Heart left ventricle (tissue), 16 donors: ENCODE measurements around the gene UGT1A10. TPM values are rescaled to one million over a fixed set of nuclear protein-coding genes. Genes with fewer than 3 reads are reported as not detected.
"Not testable (repeated sequence)": the region's sequence is repeated elsewhere in the genome, so short reads cannot be mapped to it uniquely, and the experiment has no call there.

Source experiments
- ATAC-seq, 4 donors: fragments of 200-7000 bp; cut with Tn5 transposase; one replicate each; pipeline ENCODE4 v1.9.1; 2020 to 2022; ENCODE audit warnings: moderate library complexity in 4 of 4, mild to moderate bottlenecking in 3 of 4, moderate number of reproducible peaks in 1 of 4
- DNase-seq, 5 donors: peaks; one replicate each; pipeline ENCODE4 v3.0.0-alpha.2; 2020
- H3K27ac ChIP-seq, 12 donors: fragments of 200-600 bp; sonication (generic) in 4 of 12; one replicate each; pipeline versions ENCODE4 v1.5.0 to v1.8.0; 2016 to 2022; ENCODE audit warnings: mild to moderate bottlenecking in 2 of 12
- H3K27me3 ChIP-seq, 9 donors: fragments of 200-600 bp; sonication (generic) in 2 of 9; one replicate each; pipeline versions ENCODE4 v1.5.1 to v1.8.0; 2016 to 2022; ENCODE audit warnings: mild to moderate bottlenecking in 3 of 9
- H3K36me3 ChIP-seq, 9 donors: fragments of 200-600 bp; sonication (generic) in 2 of 9; one replicate each; pipeline versions ENCODE4 v1.5.0 to v1.8.0; 2018 to 2022; ENCODE audit warnings: mild to moderate bottlenecking in 2 of 9
- H3K4me1 ChIP-seq, 12 donors: fragments of 200-600 bp; sonication (generic) in 4 of 12; one replicate each; pipeline versions ENCODE4 v1.5.0 to v1.8.0; 2016 to 2022; ENCODE audit warnings: mild to moderate bottlenecking in 3 of 12
- H3K4me3 ChIP-seq, 12 donors: fragments of 200-600 bp; sonication (generic) in 4 of 12; one replicate each; pipeline versions ENCODE4 v1.5.0 to v1.8.0; 2017 to 2022; ENCODE audit warnings: mild to moderate bottlenecking in 9 of 12, moderate library complexity in 4 of 12
- H3K9me3 ChIP-seq, 12 donors: fragments of 200-600 bp; sonication (generic) in 4 of 12; one replicate each; pipeline versions ENCODE4 v1.5.0 to v1.8.0; 2016 to 2022; ENCODE audit warnings: mild to moderate bottlenecking in 1 of 12
- POLR2A ChIP-seq, 2 donors: fragments of 450-650 bp; IDR thresholded peaks; one replicate each; pipeline ENCODE4 v1.6.1; 2017; ENCODE audit warnings: antibody characterized with exemption in 2 of 2, mild to moderate bottlenecking in 2 of 2, moderate library complexity in 2 of 2
- WGBS, 4 donors: extraction: QIAGEN DNeasy Blood & Tissue Kit in 2 of 4; methylation state at CpG; one replicate each; pipeline versions ENCODE4 v1.1.5 to v1.1.7; 2013 to 2018; 5-methylcytosine and 5-hydroxymethylcytosine counted together
- intact Hi-C, 10 donors: fragments of 100-400 bp; cut with DNase I; formaldehyde crosslinking; loops; one replicate each; pipeline versions ENCODE4 v1.11.1 to v1.14.2; 2022
- long read RNA-seq, 3 donors: library from polyadenylated mRNA; unstranded; transcript quantifications; one replicate each; pipeline ENCODE4 v2.0.0, GENCODE V29; 2020 to 2021
- polyA plus RNA-seq, 2 donors: library from polyadenylated mRNA; stranded (reverse); fragments of 200-250 nt; gene quantifications; one replicate each; pipeline ENCODE4 v1.2.3, GENCODE V29; 2013
- total RNA-seq, 9 donors: library from RNA; depleted of rRNA in 2 of 9; stranded (reverse); fragments of >200 nt in 2 of 9; fragmentation: NEBNext Ultra II Directional in 3 of 9; extraction: Animal tissue kit (Norgen Biotek cat#: 25700) in 3 of 9; gene quantifications; one replicate each; pipeline versions ENCODE4 v1.1.0 to v1.2.4, GENCODE V29; 2016 to 2023
- TF ChIP-seq, protein P1 (sequence below), 12 donors: fragments of 200-600 bp; sonication (generic) in 4 of 12; IDR thresholded peaks; one replicate each; pipeline versions ENCODE4 v1.5.0 to v1.8.0; 2018 to 2022; ENCODE audit warnings: antibody characterized with exemption in 12 of 12, mild to moderate bottlenecking in 5 of 12
- donor health status: ischemic (EF 13 %, LVEDD 7.1; RV severe dilation, severe dysfunction).
- donor health status: healthy with polysubstance abuse.
- donor health status: DM: no; HTN: yes; CAD: no.
- donor health status: DM: no; HTN: no; CAD: no.
- donor health status: ischemic (EF 25% LVEDD 6.9; RV normal size, moderate dysfunction).
- donor health status: ischemic (EF 25% LVEDD 5.7; RV mildly dilated, moderate dysfunction).
- donor health status: healthy.
- donor health status: DM: yes; HTN: yes; CAD: no.
- donor health status: ischemic (EF 35%, LVEDD 5.7; RV mildly dilated, moderate dysfunction).
- donor health status: nonischemic (EF 11% LVEDD 7.7; RV severe dilation, severe dysfunction).
- donor health status: DM: yes; HTN: yes; CAD: no.
- donor health status: PGD.
- donor health status: ischemic (EF 29% LVEDD 5.4; RV normal size, mild dysfunction).
- donor health status: nonischemic (EF 23%, LVEDD 6.1; RV moderate dilation, normal function).

The UGT1A10 gene
- total RNA-seq: not detected
- not detected for polyA plus RNA-seq
- long read RNA-seq, donor 1: 0 reads
- long read RNA-seq, donor 2: 0 reads
- long read RNA-seq, donor 3: 0 reads

DNA sequence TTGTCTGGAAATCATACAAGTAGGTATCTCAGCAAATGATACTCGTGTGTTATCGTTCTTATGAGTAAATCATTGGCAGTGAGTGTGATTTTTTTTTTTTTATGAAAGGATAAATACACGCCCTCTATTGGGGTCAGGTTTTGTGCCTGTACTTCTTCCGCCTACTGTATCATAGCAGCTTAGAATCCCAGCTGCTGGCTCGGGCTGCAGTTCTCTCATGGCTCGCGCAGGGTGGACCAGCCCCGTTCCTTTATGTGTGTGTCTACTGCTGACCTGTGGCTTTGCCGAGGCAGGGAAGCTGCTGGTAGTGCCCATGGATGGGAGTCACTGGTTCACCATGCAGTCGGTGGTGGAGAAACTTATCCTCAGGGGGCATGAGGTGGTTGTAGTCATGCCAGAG is at the start of gene UGT1A10:
TSS of gene UGT1A10 (plus strand) at position 143 of the 400 bp plus-strand sequence. CDS start at position 218, 75 bp downstream.
- H3K9me3 ChIP-seq, H3K4me3 ChIP-seq, H3K4me1 ChIP-seq, H3K27me3 ChIP-seq, H3K27ac ChIP-seq, intact Hi-C loops, ATAC-seq, H3K36me3 ChIP-seq, DNase-seq: not testable (repeated sequence)
- 80 to 88% (median 85%) methylated on average over 10 of the region's 10 CpGs for WGBS, 4 donors

DNA sequence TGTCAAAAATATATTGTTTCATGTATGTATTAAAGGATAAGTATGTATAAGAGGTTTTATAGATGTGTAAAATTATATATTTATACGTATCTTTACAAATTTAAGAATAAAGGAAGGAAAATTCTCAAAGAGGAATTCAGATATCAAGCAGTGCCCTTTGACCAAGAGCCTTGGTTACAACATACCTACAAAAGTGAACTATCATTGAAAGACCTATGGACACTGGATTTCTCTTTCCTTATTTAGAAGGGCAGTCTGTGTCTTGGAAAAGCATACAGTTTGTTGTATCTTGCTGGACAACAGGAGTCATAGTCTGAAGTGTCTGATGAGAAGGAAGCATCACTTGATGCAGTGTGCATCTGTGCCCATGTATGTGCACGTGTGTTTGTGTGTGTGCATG is 47.8 kb upstream of the UGT1A10 start:
- ATAC-seq (no peak), DNase-seq (no peak)
- no peaks in the 10 kb centered on the region for H3K9me3 ChIP-seq
- H3K4me1 ChIP-seq: no peaks in the 10 kb centered on the region
- 74 to 83% (median 80%) methylated on average over 2 of the region's 2 CpGs for WGBS, 4 donors
- no peak overlapping the region for H3K4me3 ChIP-seq
- TF ChIP-seq POLR2A (IDR thresholded peaks at IDR 0.05): no peak
- TF ChIP-seq, protein P1, sequence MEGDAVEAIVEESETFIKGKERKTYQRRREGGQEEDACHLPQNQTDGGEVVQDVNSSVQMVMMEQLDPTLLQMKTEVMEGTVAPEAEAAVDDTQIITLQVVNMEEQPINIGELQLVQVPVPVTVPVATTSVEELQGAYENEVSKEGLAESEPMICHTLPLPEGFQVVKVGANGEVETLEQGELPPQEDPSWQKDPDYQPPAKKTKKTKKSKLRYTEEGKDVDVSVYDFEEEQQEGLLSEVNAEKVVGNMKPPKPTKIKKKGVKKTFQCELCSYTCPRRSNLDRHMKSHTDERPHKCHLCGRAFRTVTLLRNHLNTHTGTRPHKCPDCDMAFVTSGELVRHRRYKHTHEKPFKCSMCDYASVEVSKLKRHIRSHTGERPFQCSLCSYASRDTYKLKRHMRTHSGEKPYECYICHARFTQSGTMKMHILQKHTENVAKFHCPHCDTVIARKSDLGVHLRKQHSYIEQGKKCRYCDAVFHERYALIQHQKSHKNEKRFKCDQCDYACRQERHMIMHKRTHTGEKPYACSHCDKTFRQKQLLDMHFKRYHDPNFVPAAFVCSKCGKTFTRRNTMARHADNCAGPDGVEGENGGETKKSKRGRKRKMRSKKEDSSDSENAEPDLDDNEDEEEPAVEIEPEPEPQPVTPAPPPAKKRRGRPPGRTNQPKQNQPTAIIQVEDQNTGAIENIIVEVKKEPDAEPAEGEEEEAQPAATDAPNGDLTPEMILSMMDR (IDR thresholded peaks at IDR 0.05): no peak
- intact Hi-C loops: no loop called here
- H3K36me3 ChIP-seq: no peaks in the 10 kb centered on the region
- peaks cover 0 to 26% (median 4%) of the 10 kb centered on the region in 9 donors for H3K27me3 ChIP-seq
- no peak overlapping the region for H3K27ac ChIP-seq

DNA sequence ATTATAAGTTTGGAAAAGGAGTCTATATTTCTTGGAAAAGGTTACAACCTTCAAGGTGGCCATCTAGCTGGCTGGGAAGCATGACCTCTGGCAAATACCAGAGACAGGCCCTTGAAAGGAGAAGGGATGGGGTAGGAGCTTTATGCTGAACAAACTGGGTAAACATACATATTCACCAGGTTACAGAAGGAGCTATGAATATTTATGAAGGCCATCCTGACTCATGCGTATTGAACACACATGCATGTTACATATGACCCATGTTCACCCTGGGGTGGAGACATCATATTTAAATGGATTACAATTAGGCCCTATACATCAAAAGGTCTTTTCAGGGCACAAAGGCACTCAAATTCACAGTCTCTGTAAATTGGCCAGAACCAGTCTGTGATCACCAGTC is 43.5 kb upstream of the UGT1A10 start:
- H3K27ac ChIP-seq, H3K9me3 ChIP-seq, H3K36me3 ChIP-seq, DNase-seq, ATAC-seq, H3K4me3 ChIP-seq, H3K4me1 ChIP-seq, intact Hi-C loops: not testable (repeated sequence)
- peaks cover 0 to 16% (median 0%) of the 10 kb centered on the region in 9 donors for H3K27me3 ChIP-seq
- 91 to 100% (median 100%) methylated on average over 1 of the region's 1 CpG for WGBS, 4 donors

DNA sequence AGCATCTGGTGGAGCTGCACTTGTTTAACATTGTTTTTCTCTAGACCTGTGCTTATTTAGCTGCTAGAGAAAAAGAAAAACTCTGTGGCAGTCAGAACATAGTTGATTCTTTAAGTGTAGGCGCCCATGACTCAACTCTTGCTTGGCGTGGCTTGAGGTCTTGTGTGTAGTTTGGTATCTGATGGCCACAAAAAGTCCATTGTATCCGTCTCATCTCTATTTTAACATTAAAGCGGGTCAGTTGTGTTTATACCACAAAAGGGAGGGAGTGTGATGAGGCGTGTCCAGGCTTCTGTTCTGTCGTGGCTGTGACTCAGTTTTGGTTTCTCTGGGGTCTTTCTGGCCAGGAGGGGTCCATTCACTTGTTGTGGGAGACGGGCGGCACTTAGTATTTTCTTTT is 43.0 kb upstream of the UGT1A10 start:
- no peak overlapping the region for H3K27ac ChIP-seq
- no peak for DNase-seq
- no peak for ATAC-seq
- TF ChIP-seq, protein P1 (IDR thresholded peaks at IDR 0.05): no peak
- no peak for TF ChIP-seq POLR2A (IDR thresholded peaks at IDR 0.05)
- H3K9me3 ChIP-seq: no peaks in the 10 kb centered on the region
- intact Hi-C loops: no loop called here
- H3K4me3 ChIP-seq: no peak overlapping the region
- no peaks in the 10 kb centered on the region for H3K4me1 ChIP-seq
- H3K27me3 ChIP-seq: peaks cover 0 to 16% (median 0%) of the 10 kb centered on the region in 9 donors
- no peaks in the 10 kb centered on the region for H3K36me3 ChIP-seq
- 83 to 87% (median 86%) methylated on average over 8 of the region's 8 CpGs for WGBS, 4 donors

DNA sequence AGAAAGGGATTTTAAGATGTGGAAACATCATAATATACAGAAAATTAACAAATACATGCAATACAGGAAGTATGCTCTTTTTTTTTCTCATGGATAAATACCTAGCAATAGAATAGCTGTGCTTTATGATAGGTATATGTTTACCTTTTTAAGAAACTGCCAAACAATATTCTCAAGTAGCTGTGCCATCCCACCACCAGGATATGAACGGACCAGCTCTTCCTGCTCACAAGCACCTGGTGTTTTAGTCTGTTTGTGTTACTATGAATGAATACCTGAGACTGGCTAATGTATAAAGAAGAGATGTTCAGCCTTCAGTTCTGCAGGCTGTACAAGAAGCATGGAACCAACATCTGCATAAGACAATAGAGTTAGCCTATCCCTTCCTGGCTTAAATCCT is 38.7 kb upstream of the UGT1A10 start:
- DNase-seq: no peak
- TF ChIP-seq, protein P1 (IDR thresholded peaks at IDR 0.05): no peak
- no peak for TF ChIP-seq POLR2A (IDR thresholded peaks at IDR 0.05)
- intact Hi-C loops: no loop called here
- Histone ChIP-seq H3K27ac (no peak overlapping the region), H3K4me1 (no peaks in the 10 kb centered on the region), H3K27me3 (peaks cover 0 to 23% (median 2%) of the 10 kb centered on the region in 9 donors), H3K4me3 (no peak overlapping the region), H3K36me3 (no peaks in the 10 kb centered on the region), H3K9me3 (no peaks in the 10 kb centered on the region)
- WGBS, 4 donors: 57 to 75% (median 66%) methylated on average over 1 of the region's 1 CpG
- ATAC-seq: no peak
